Stimulated activated naive CD4-positive, alpha-beta T cell treated with Interleukin-2 at 50 U/mL for 16 hours (primary cell): ENCODE data around the gene RPS28.
"Not testable (repeated sequence)": the region's sequence is repeated elsewhere in the genome, so short reads cannot be mapped to it uniquely, and the experiment has no call there.

Experiments used
- DNase-seq: peaks from one replicate; lab custom pipeline; 2025; lab: John Stamatoyannopoulos, UW

RPS28 gene

DNA sequence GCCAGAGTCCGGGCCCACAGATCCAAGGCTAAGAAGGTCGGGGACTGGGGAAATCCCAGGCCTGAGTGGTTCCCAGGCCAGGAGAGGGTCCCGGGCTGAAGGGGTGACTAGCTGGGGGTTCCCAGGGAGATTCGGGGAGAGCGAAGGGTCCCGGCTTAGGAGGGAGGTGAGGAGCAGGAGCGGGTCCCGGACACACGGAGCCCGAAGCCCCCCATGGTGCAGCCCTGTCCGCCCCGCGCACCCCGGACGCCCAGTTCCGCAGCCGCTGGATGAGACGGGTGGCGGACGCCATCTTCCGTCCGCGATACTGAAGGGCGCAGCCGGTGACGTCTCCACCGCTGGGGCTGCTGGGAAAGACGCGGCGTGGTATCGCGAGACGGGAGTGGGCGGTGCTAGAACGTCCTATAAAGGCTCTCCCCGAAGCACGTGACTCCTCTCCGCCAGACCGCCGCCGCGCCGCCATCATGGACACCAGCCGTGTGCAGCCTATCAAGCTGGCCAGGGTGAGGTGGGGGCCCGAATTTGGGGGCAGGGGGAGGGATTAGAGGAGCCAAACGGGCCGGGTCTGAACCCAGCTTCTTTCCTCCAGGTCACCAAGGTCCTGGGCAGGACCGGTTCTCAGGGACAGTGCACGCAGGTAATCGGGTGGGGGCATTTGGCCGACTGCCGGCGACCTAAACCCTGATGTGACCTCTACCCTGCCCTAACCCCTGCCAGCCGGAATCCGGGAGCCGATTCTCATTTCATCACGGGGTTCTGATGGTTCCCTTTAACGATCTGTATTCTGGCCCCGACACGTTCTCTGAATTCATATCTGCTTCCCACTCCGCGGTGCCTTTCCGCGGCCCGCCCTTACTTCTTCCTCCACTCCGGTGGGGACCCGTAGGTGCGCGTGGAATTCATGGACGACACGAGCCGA, at the start of gene RPS28, which contains the start of gene NDUFA7:
TSS of gene RPS28 (plus strand) at position 430 of the 919 bp plus-strand sequence. CDS start at position 465, 35 bp downstream.
TSS of gene NDUFA7 (minus strand) at position 309 of the 919 bp plus-strand sequence. CDS start at position 292, 17 bp downstream.
- DNase-seq: peak; percentile 94

DNA sequence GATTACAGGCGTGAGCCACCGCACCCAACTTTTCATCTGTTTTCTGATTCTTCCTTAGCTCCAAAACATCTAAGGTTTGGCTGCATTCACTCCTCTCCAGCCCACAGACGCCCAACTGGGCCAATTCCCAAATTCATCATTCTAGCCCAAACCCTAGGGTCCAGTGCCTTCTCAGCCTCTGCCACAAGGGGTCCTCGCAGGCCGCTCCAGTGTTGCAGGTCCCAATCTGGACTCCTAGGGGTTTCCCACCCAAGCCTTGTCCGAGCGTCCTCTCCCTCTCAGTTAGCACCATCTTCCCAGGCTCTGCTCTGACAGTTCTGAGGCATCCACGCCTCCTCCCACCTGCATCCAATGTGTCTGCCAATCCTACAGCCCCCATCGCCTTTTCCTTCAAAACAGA, 44.8 kb upstream of the RPS28 start:
- DNase-seq: not testable (repeated sequence)

DNA sequence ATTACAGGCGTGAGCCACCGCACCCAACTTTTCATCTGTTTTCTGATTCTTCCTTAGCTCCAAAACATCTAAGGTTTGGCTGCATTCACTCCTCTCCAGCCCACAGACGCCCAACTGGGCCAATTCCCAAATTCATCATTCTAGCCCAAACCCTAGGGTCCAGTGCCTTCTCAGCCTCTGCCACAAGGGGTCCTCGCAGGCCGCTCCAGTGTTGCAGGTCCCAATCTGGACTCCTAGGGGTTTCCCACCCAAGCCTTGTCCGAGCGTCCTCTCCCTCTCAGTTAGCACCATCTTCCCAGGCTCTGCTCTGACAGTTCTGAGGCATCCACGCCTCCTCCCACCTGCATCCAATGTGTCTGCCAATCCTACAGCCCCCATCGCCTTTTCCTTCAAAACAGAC, 30.0 kb upstream of the RPS28 start:
- not testable (repeated sequence) for DNase-seq

DNA sequence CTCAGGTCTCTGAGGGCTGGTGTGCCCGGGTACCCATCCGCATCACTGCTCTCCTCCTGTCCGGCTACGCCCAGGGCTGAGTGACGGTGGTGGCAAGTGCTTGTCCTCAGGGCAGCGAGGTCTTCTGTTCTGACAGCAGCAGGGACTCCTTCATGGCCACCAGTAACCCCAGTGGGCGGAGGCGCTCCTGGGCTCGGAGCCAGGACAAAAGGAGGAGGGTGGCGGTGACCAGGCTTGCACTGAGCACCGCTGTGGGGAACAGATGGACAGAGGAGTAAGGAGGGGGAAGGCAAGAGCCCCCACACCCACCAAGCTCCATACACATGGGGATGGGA, 19.0 kb upstream of the RPS28 start:
- DNase-seq: no peak

DNA sequence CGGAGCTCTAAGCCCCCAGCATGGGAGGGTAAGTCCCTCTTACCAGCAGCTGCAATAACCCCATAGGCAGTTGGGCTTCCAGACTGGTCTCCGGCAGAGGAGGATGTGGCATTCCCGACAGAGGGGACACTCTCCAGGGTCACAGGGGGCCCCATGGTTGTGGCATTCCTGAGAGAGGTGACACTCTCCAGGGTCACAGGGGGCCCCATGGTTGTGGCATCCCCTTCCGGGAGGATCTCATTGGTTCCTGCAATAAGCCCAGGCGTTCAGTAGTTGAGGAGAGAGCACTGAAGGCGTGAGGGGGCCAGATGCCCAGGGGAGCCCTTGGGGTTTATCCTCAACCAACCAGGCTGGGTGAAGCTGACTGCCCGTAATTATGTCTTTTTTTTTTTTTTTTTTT, 18.6 kb upstream of the RPS28 start:
- DNase-seq: no peak

DNA sequence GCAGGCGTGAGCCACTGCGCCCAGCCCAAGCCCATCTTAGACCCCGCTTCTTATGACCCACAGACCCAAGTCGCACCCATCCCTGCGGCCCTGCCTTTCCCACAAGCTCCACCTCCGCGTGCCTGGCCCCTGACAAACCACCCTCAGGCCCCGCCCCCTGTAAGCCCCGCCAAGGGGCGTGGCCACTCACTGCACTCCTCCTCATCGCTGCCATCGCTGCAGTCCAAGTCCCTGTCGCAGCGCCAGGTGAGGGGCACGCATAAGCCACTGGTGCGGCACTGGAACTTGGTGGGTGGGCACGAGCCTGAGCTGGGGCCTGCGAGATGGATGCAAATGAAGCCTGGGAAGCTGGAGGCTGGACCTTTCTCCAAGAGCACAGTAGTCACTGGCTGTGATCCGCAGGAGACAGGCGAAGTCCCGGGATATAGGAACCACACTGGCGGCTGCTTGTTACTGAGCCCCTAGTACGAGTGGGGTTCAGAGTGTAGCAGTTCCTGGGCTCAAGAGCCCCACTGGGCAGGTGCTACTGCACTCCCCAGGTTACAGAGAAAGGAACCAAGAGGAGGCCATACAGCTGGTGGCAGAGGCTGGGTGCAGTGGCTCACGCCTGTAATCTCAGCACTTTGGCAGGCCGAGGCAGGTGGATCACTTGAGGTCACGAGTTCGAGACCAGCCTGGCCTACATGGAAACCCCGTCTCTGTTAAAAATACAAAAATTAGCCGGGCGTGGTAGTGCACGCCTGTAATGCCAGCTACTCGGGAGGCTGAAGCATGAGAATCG, 16.3 kb upstream of the RPS28 start:
- DNase-seq: no peak

DNA sequence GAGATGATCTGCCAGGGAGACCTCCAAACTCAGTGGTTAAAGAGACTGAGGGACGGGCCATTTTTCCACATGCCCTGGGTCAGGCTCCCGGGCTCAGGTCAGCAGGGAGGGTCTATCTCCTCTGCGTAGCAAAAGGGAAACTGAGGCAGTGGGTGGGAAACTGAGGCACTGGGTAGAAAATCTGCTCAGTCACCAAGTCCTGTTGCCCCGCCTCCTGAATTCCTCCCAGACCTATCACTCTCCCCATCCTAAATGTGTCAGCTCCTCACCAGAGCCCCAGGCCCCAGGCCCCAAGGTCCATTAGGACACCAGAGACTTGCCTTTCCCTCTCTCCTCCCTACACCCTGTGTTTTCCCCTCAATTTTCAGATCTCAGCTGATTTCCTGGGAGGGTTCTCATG, 15.5 kb upstream of the RPS28 start:
- no peak for DNase-seq

DNA sequence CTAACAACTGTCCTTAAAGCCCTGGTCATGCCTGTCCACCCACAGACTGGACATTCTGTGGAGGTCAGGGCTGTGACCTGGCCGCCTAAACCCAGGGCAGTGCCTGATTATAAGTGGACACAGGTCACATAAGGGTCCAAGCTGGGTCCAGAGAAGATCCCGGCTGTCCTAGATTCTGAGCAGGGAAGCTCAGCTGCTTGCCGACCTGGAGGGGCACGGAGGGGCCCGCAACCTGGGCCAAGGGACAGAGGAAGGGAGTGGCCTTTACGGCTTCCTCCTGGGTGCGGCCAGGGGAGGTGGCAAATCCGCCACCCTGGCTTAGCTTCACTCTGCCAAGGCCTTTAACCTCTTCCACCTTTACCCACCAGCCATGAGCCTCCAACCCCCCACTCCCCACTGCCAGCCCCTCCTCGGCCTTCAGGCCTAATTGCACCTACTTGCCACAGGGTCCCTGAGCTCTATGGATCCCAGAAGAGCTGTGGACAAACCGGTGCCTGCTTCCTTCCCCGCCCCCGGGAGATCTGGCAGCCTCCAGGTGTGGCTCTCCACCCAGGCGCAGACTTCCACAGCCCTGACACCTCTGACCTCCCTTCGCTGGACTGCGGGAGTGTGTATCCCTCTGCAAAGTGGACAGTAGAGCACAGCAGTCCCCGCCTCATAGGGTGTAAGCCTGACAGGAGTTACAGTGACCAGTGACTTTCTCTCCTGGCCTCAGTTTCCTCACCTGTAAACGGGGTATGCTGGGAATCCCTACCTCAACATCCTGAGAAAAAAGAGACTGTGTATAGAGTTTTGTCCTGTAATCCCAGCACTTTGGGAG, 14.9 kb upstream of the RPS28 start:
- no peak for DNase-seq

DNA sequence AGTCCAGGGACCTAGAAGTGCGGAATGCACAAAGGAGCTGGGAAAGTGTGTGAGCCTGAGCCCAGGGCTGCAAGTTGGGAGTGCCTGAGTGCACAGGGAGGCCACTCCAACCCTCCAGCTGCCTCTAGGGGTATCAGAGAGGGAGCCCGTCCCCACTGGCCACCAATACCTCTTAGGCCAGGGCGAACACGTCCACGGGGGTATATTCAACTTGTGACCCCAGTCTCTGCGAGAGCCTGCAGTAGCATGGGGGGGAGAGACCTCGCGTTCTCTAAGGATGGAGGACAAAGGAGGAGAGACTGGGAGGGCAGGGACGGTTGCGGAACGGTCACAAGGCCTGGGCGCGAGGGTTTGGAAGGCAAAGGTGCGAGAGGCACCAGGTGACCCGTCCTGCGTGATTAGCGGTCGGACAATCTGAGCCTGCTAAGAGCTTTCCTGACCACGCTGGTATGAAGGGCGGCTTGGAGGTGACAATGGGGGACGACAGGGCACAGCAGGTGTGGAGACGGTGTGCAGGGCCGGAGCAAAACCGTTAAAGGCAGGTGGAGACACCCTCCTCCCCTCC, 13.8 kb upstream of the RPS28 start:
- no peak for DNase-seq

DNA sequence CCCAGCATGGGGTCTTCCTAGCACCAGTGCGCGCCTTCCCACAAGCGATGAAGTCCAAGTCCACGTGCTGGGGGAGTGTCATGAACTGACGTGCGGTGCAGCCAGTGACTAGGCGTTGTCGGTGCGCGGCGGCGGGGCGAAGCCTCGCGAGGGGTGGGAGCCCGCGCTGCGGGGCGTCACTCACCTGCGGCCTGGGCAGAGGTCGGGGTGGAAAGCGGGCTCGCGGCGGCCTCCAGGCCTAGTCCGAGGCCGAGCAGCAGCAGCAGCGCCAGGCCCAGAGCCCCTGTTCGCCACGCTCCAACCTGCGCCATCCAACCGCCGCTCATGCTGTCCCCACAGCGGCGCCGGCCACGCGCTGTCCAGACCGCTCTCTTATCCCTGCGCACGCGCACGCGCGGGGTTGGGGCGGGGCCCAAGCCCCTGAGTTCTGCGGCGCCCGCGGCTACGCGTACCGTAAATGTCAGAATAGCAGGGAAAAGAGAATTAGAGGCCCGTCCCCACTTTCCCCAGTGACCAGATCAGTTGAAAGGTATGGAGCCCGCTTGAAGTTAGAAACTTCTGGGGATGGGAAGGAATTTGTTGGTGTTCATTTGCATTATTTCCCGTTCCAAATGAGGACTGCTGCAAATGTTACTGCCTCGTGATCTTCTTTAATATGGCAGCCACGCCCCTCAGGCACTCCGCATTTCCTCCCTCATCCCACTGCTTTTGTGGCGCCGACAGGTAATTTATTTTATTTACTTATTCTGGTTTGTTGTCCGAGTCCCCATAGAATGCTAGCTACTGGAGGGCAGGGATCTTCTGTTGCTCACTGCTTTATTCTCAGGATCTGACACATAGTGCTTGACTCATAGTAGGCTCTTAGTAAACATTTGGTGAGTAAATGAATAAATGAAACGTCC, 13.1 kb upstream of the RPS28 start, which contains the start of gene CD320:
TSS of gene CD320 (minus strand) at position 394 of the 902 bp plus-strand sequence. CDS start at position 326, 68 bp downstream.
- peak; percentile 83 for DNase-seq

DNA sequence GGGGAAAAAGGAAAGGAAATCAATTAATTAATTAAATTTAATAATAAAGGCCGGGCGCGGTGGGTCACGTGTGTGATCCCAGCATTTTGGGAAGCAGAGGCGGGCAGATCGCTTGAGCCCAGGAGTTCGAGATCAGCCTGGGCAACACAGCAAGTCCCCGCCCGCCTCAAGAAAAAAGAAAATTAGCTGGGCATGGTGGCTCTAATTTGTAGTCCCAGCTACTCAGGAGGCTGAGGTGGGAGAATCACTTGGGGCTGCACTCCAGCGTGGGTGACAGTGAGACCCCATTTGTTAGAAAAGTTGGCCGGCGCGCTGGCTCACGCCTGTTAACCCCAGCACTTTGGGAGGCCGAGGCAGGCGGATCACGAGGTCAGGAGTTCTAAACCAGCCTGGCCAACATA, 12.4 kb upstream of the RPS28 start:
- DNase-seq: no peak

DNA sequence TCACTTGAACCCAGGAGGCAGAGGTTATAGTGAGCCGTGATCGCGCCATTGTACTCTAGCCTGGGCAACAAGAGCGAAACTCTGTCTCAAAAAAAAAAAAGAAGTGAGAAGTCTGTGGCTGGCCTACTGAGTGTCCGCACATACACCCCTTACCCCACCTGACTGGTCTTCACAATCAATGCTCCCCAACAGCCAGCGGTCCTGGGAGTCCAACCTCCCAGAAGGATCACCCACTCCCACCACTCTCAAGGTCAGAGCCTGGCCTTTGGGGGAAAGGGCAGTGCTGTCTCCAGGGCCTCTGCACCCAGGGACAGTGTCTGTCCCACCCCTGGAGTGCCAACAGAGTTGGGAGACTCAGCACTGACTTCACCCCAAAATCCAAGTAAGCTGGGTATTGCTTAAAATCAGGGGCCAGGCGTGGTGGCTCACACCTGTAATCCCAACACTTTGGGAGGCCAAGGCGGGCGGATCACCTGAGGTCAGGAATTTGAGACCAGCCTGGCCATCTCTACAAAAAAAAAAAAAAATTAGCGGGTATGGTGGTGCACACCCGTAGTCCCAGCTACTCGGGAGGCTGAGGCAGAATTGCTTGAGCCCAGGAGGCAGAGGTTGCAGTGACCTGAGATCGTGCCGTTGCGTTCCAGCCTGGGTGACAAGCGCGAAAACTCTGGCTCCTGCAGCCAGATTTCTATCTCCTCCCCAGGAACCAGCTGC, 10.8 kb upstream of the RPS28 start:
- no peak for DNase-seq

DNA sequence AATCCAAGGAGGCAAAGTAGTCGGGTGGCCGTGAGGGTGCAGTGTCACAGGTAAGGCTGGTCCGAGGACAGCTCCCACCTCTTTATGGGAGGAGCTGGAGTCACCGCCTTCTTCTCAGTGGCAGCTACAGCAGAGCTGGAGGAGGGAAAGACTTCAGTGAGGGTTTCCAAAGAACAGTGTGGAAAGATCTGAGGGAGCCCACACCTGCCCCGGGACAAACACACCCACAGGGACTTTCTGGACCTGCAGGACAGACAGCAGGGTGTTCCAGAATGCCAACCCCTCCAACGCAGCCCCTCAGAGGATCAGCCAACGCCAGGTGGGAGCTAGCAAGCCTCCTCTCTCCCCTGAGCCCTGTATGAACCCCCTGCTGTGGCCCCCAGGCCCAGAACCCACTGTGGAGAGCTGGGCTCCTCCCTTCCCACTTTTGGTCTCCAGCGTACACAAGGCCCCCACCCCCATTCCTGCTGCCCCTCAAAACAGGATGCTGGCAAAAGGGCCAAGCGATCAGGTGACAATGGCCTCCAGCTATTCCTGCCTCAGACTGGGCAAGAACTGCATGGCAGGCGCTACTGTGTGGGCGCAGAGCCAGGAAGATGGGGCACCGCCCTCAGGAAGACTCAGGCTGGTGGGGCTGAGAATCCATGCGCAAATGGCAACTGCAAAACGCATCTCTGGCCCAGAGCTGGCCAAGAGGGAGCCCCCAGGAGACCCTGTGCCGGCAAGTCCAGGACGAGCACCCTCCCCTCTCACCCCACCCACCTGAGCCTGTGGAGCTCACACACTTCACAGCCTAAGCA, 9.6 kb upstream of the RPS28 start:
- DNase-seq: no peak

DNA sequence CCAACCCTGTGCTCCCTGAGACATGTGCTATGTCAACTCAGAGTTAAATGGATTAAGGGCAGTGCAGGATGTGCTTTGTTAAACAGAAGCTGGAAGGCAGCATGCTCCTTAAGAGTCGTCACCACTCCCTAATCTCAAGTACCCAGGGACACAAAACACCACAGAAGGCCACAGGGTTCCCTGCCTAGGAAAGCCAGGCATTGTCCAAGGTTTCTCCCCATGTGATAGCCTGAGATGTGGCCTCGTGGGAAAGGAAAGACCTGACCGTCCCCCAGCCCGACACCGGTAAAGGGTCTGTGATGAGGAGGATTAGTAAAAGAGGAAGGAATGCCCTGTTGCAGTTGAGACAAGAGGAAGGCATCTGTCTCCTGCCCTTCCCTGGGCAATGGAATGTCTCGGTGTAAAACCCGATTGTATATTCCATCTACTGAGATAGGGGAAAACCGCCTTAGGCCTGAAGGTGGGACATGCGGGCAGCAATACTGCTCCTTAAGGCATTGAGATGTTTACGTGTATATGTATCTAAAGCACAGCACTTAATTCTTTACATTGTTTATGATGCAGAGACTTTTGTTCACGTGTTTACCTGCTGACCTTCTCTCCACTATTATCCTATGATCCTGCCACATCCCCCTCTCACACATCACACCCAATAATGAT, 6.2 kb upstream of the RPS28 start:
- not testable (repeated sequence) for DNase-seq

DNA sequence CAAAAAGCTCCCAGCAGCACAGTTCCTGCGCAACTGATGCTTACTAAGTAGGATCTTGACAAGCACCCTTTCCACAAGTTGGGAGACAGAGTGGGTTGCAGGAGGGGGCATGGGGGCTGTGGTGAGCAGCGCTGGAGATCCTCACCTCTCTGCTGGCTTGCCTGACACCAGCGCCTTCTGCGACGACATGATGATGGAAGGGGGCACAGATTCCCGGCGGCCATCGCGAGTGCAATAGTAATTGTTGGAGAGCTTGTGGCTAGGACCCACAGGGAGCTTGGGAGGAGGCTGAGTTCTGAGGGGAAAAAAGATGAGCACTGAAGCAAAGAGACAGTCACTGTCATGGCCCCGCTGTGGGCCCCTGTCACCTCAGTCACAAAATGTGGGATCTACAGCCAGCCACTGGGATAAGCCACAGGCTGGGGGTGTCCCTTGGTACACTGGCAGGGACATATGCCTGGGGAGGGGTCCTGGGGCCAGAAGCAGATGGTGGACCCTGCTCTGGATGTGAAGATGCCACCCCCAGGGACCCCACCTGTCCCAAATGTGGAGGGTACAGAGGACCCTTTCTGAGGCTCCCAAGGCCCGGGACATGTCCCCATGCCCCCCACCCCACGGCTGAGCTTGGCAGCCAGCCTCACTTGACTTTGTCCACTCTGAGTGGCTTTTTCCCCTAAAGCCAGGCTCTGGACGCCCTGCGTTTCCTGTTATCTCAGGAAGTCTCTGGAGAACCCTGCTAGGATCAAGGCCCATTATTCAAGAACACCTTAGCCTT, 4.8 kb upstream of the RPS28 start:
- no peak for DNase-seq

DNA sequence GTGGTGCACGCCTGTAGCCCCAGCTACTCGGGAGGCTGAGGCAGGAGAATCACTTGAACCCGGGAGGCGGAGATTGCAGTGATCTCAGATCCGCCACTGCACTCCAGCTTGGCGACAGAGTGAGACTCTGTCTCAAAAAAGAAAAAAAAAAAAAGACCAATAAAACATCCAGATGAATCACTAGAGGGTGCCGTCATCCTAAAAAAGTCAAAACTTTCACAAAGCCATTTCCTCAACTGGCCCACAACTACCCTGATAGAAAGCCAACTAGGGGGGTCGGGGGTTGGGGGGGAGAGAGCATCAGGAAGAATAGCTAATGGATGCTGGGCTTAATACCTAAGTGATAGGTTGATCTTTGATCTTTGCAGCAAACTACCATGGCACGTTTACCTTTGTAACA, 2.5 kb upstream of the RPS28 start:
- not testable (repeated sequence) for DNase-seq

DNA sequence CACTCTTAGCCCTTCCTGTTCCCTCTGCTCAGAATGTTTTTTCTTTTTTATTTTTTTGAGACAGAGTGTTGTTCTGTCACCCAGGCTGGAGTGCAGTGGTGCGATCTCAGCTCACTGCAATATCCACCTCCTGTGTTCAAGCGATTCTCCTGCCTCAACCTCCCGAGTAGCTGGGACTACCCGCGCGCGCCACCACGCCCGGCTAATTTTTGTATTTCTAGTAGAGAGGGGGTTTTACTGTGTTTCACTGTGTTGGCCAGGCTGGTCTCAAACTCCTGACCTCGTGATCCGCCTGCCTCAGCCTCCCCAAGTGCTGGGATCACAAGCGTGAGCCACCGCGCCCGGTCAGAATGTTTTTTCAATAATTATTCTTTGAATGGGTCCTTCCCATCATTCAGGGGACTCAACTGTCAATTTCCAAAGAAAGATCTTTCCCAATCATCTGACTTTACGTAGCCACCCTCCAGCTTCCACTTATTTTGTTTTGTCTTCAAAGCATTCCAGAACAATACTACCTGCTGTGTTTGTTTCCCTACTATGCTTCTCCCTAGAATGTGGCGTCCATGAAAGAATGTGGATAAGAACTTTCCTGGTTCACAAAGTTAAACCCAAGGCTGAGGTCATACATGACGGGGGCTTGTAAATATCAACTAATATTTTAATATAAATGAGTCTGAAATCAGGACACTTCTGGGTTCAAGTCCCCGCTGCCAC, 1.3 kb upstream of the RPS28 start:
- DNase-seq: no peak
